ENCODE data around the gene TMEM272.

Gene TMEM272

GRCh38 chr13:51870616-51871015 lies 25.6 kb upstream of the TMEM272 start:
- in situ Hi-C loops (cut with HindIII; ENCODE audit: low sequenced_read_pairs): no loop called here
- DNase-seq (ENCODE audit: low read depth): no peak
- H3K4me3 ChIP-seq (ENCODE audit: low read depth, low read length): no peak overlapping the region
- no peak for TF ChIP-seq CTCF (IDR thresholded peaks at IDR 0.05; ENCODE audit: low read depth, low read length, missing control alignments)

GRCh38 chr13:51869916-51870315 lies 24.9 kb upstream of the TMEM272 start:
- no peak for DNase-seq (ENCODE audit: low read depth)
- no peak for TF ChIP-seq CTCF (IDR thresholded peaks at IDR 0.05; ENCODE audit: low read depth, low read length, missing control alignments)
- in situ Hi-C loops (cut with HindIII; ENCODE audit: low sequenced_read_pairs): no loop called here
- H3K4me3 ChIP-seq (ENCODE audit: low read depth, low read length): no peak overlapping the region

GRCh38 chr13:51867062-51867461 lies 22.1 kb upstream of the TMEM272 start:
- no peak for DNase-seq (ENCODE audit: low read depth)
- in situ Hi-C loops (cut with HindIII; ENCODE audit: low sequenced_read_pairs): no loop called here
- TF ChIP-seq CTCF (IDR thresholded peaks at IDR 0.05; ENCODE audit: low read depth, low read length, missing control alignments): no peak
- H3K4me3 ChIP-seq (ENCODE audit: low read depth, low read length): no peak overlapping the region

- no peak overlapping the region for H3K4me3 ChIP-seq (ENCODE audit: low read depth, low read length)
- in situ Hi-C loops (cut with HindIII; ENCODE audit: low sequenced_read_pairs): no loop called here
- DNase-seq (ENCODE audit: low read depth): no peak
- TF ChIP-seq CTCF (IDR thresholded peaks at IDR 0.05; ENCODE audit: low read depth, low read length, missing control alignments): no peak
Observed at GRCh38 chr13:51865838-51866237, 20.9 kb upstream of the TMEM272 start.

GRCh38 chr13:51862957-51863356 lies 18.0 kb upstream of the TMEM272 start:
- DNase-seq (ENCODE audit: low read depth): no peak
- in situ Hi-C loops (cut with HindIII; ENCODE audit: low sequenced_read_pairs): no loop called here
- no peak overlapping the region for H3K4me3 ChIP-seq (ENCODE audit: low read depth, low read length)
- TF ChIP-seq CTCF (IDR thresholded peaks at IDR 0.05; ENCODE audit: low read depth, low read length, missing control alignments): no peak

- no peak within 1 kb of the TSS for H3K4me3 ChIP-seq (ENCODE audit: low read depth, low read length)
- DNase-seq (ENCODE audit: low read depth): no peak
- in situ Hi-C loops (cut with HindIII; ENCODE audit: low sequenced_read_pairs): no loop called here
- TF ChIP-seq CTCF (IDR thresholded peaks at IDR 0.05; ENCODE audit: low read depth, low read length, missing control alignments): no peak
Observed at GRCh38 chr13:51861723-51862300, 16.8 kb upstream of the TMEM272 start, which contains the start of gene CCDC70. Gene CCDC70, plus strand, starts transcription at chr13:51861969. Its CDS starts 3,443 bp downstream, at chr13:51865412.
